B cell (primary cell): ENCODE data around the gene POLE. TPM values are rescaled to one million over a fixed set of nuclear protein-coding genes. Genes with fewer than 3 reads are reported as not detected.

ENCODE experiments used
- ATAC-seq: fragments of 200-7000 bp; cut with Tn5 transposase; one replicate; pipeline ENCODE4 v1.10.0; 2021; ENCODE audit warnings: low read depth, mild to moderate bottlenecking, moderate number of reproducible peaks, moderate library complexity
- CTCF ChIA-PET: fragments of 350-600 bp; sonication (Branson Sonifier 250); formaldehyde crosslinking; loops from one replicate; lab custom pipeline; 2021; ENCODE audit warnings: antibody characterized with exemption, inconsistent platforms; lab: Charles Lee
- POLR2A ChIA-PET: fragments of 350-600 bp; sonication (Branson Sonifier 250); formaldehyde crosslinking; loops from one replicate; lab custom pipeline; 2021; ENCODE audit warnings: antibody characterized with exemption; lab: Charles Lee
- DNase-seq: peaks from one replicate; pipeline ENCODE4 v3.0.0; 2013
- H2AFZ ChIP-seq: 2 replicates; pipeline ENCODE4 v1.6.1; 2012; ENCODE audit warnings: mild to moderate bottlenecking, low read depth, low read length; ENCODE audit not compliant: insufficient read depth, poor library complexity, severe bottlenecking
- H3K27ac ChIP-seq, 2 donors: 1 replicate in 1 of 2; 2 replicates in 1 of 2; pipeline ENCODE4 v1.5.1; 2012 to 2013; ENCODE audit warnings: low read length in 2 of 2, mild to moderate bottlenecking in 2 of 2, moderate library complexity in 1 of 2
- H3K27me3 ChIP-seq, 4 experiments: fragments of 200-600 bp in 1 of 4; sonication (generic) in 1 of 4; replicated peaks in 1 of 4; 1 replicate in 2 of 4; 2 replicates in 2 of 4; pipeline versions ENCODE4 v1.6.1 to v1.7.0; 2013 to 2016; ENCODE audit warnings: low read length in 3 of 4, mild to moderate bottlenecking in 2 of 4, mixed read lengths in 1 of 4, moderate library complexity in 1 of 4; ENCODE audit not compliant: insufficient read depth in 4 of 4, control insufficient read depth in 3 of 4; ENCODE audit errors: control extremely low read depth in 1 of 4
- H3K36me3 ChIP-seq, 2 experiments: replicated peaks in 1 of 2; 1 replicate in 1 of 2; 2 replicates in 1 of 2; pipeline versions ENCODE4 v1.6.1 to v1.7.1; 2013; ENCODE audit warnings: low read length in 1 of 2; ENCODE audit not compliant: insufficient read depth in 2 of 2, control insufficient read depth in 1 of 2; ENCODE audit errors: control extremely low read depth in 1 of 2, extremely low read depth in 1 of 2
- H3K4me1 ChIP-seq, 2 donors: fragments of 200-600 bp in 1 of 2; sonication (generic) in 1 of 2; 1 replicate in 1 of 2; 2 replicates in 1 of 2; pipeline versions ENCODE4 v1.5.1 to v1.6.1; 2013 to 2017; ENCODE audit warnings: low read length in 2 of 2; ENCODE audit not compliant: control insufficient read depth in 2 of 2, insufficient read depth in 2 of 2
- H3K4me2 ChIP-seq: replicated peaks from 2 replicates; pipeline ENCODE3; 2012; ENCODE audit warnings: mild to moderate bottlenecking, low read depth, low read length; ENCODE audit not compliant: poor library complexity, severe bottlenecking
- H3K4me3 ChIP-seq, 5 experiments: fragments of 200-600 bp in 1 of 5; sonication (generic) in 1 of 5; 1 replicate in 3 of 5; 2 replicates in 2 of 5; pipeline versions ENCODE4 v1.5.1 to v1.7.0; 2011 to 2016; ENCODE audit warnings: low read length in 4 of 5, mild to moderate bottlenecking in 4 of 5, low read depth in 2 of 5, control low read depth in 1 of 5, moderate library complexity in 1 of 5; ENCODE audit not compliant: insufficient read depth in 1 of 5; ENCODE audit errors: control extremely low read depth in 1 of 5, extremely low read depth in 1 of 5
- H3K79me2 ChIP-seq: fragments of 200-600 bp; sonication (generic); one replicate; pipeline ENCODE4 v1.6.0; 2016; ENCODE audit warnings: low read length; ENCODE audit not compliant: control insufficient read depth, insufficient read depth
- H3K9ac ChIP-seq: fragments of 200-600 bp; sonication (generic); 2 replicates; pipeline ENCODE4 v1.6.1; 2017; ENCODE audit warnings: mild to moderate bottlenecking, low read length, moderate library complexity
- H3K9me3 ChIP-seq, 3 donors: one replicate each; pipeline versions ENCODE4 v1.6.1 to v1.7.1; 2013; ENCODE audit warnings: low read length in 2 of 3; ENCODE audit not compliant: control insufficient read depth in 2 of 3, insufficient read depth in 1 of 3; ENCODE audit errors: control extremely low read depth in 1 of 3
- H4K20me1 ChIP-seq: 2 replicates; pipeline ENCODE4 v1.6.0; 2012; ENCODE audit warnings: mild to moderate bottlenecking, low read length; ENCODE audit not compliant: insufficient read depth, control insufficient read depth, poor library complexity, severe bottlenecking
- H3K27ac Mint-ChIP-seq: one replicate; pipeline ENCODE4 v1.8.0; 2021; ENCODE audit warnings: mixed read lengths
- H3K27me3 Mint-ChIP-seq: one replicate; pipeline ENCODE4 v1.8.0; 2021; ENCODE audit warnings: mixed read lengths
- H3K4me1 Mint-ChIP-seq: one replicate; pipeline ENCODE4 v1.8.0; 2021; ENCODE audit warnings: mixed read lengths
- H3K4me3 Mint-ChIP-seq: one replicate; pipeline ENCODE4 v1.8.0; 2021; ENCODE audit warnings: mixed read lengths
- H3K9me3 Mint-ChIP-seq: one replicate; pipeline ENCODE4 v1.8.0; 2022; ENCODE audit warnings: mixed read lengths; ENCODE audit not compliant: insufficient read depth
- EZH2 ChIP-seq: IDR thresholded peaks from 2 replicates; pipeline ENCODE4 v1.6.1; 2012; ENCODE audit warnings: borderline replicate concordance, low read depth, mild to moderate bottlenecking, moderate library complexity, low read length; ENCODE audit not compliant: insufficient read depth, poor library complexity, severe bottlenecking
- WGBS: methylation state at CpG from one replicate; pipeline ENCODE4 v1.1.5; 2013; ENCODE audit warnings: missing lambda C conversion rate; ENCODE audit not compliant: insufficient coverage; 5-methylcytosine and 5-hydroxymethylcytosine counted together
- intact Hi-C: fragments of 100-400 bp; cut with micrococcal nuclease; formaldehyde crosslinking; loops from one replicate; pipeline ENCODE4 v1.10.0; 2022
- polyA plus RNA-seq: library from polyadenylated mRNA; depleted of rRNA; stranded (reverse); fragments of >200 nt; gene quantifications from 2 replicates; pipeline ENCODE4 v1.2.3, GENCODE V29; 2012
- total RNA-seq, 2 donors: library from RNA; stranded (reverse); fragments of 120-200 nt in 1 of 2; gene quantifications; 1 replicate in 1 of 2; 2 replicates in 1 of 2; pipeline versions ENCODE4 v1.2.3 to v1.2.4, GENCODE V29; 2013 to 2022
- TF ChIP-seq, protein P1 (sequence below): fragments of 200-600 bp; IDR thresholded peaks from one replicate; pipeline ENCODE4 v1.8.0; 2022; ENCODE audit warnings: antibody characterized with exemption, mild to moderate bottlenecking

POLE gene
- total and polyA plus RNA-seq, 2 donors (not counting 1 experiment from before 2014, with no cell fraction given) = 32.0 to 62.0 TPM

GRCh38 chr12:132641811-132642650 is 45.1 kb downstream of the POLE start:
- CTCF ChIA-PET = no interaction called here
- peaks cover 2 to 32% of the 10 kb centered on the region in 2 experiments for H3K36me3 ChIP-seq

GRCh38 chr12:132640936-132641335 is 46.2 kb downstream of the POLE start:
- TF ChIP-seq, protein P1, sequence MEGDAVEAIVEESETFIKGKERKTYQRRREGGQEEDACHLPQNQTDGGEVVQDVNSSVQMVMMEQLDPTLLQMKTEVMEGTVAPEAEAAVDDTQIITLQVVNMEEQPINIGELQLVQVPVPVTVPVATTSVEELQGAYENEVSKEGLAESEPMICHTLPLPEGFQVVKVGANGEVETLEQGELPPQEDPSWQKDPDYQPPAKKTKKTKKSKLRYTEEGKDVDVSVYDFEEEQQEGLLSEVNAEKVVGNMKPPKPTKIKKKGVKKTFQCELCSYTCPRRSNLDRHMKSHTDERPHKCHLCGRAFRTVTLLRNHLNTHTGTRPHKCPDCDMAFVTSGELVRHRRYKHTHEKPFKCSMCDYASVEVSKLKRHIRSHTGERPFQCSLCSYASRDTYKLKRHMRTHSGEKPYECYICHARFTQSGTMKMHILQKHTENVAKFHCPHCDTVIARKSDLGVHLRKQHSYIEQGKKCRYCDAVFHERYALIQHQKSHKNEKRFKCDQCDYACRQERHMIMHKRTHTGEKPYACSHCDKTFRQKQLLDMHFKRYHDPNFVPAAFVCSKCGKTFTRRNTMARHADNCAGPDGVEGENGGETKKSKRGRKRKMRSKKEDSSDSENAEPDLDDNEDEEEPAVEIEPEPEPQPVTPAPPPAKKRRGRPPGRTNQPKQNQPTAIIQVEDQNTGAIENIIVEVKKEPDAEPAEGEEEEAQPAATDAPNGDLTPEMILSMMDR = no peak
- TF ChIP-seq EZH2 = no peak
- no peaks in the 10 kb centered on the region for H4K20me1 ChIP-seq
- H3K9ac ChIP-seq = no peak overlapping the region
- H3K4me3 Mint-ChIP-seq = no peak overlapping the region
- H3K9me3 ChIP-seq = no peaks in the 10 kb centered on the region
- ChIA-PET POLR2A (no interaction called here), CTCF (interaction anchor here (0.6 kb wide), 1 partner anchor 536 kb away, joined by 3 read pairs; no protein-coding TSS in a partner anchor)
- H3K27me3 ChIP-seq = no peaks in the 10 kb centered on the region
- H3K4me1 ChIP-seq = no peaks in the 10 kb centered on the region
- no peaks in the 10 kb centered on the region for H3K9me3 Mint-ChIP-seq
- no peak overlapping the region for H3K27ac Mint-ChIP-seq
- no peak for ATAC-seq
- no peak overlapping the region for H2AFZ ChIP-seq
- 83% methylated on average over 10 of the region's 10 CpGs for WGBS
- no peak overlapping the region for H3K4me3 ChIP-seq
- no peak overlapping the region for H3K27ac ChIP-seq
- no peaks in the 10 kb centered on the region for H3K4me1 Mint-ChIP-seq
- no peak overlapping the region for H3K4me2 ChIP-seq
- no peak for DNase-seq
- intact Hi-C loops = no loop called here
- H3K27me3 Mint-ChIP-seq = no peaks in the 10 kb centered on the region
- H3K79me2 ChIP-seq = no peaks in the 10 kb centered on the region
- H3K36me3 ChIP-seq = peaks cover 2 to 39% of the 10 kb centered on the region in 2 experiments

More at GRCh38 chr12:132641811-132642650, 45.1 kb downstream of the POLE start:
- 97% methylated on average over 28 of the region's 28 CpGs for WGBS
- Histone ChIP-seq H3K4me3 (no peak overlapping the region), H2AFZ (no peak overlapping the region), H3K9me3 (no peaks in the 10 kb centered on the region), H3K4me2 (no peak overlapping the region), H3K27ac (no peak overlapping the region), H4K20me1 (no peaks in the 10 kb centered on the region), H3K27me3 (no peaks in the 10 kb centered on the region), H3K4me1 (no peaks in the 10 kb centered on the region), H3K79me2 (no peaks in the 10 kb centered on the region), H3K9ac (no peak overlapping the region)
- H3K27ac Mint-ChIP-seq = no peak overlapping the region
- H3K4me1 Mint-ChIP-seq = no peaks in the 10 kb centered on the region
- no peaks in the 10 kb centered on the region for H3K9me3 Mint-ChIP-seq
- ATAC-seq (no peak), DNase-seq (no peak)
- POLR2A ChIA-PET = no interaction called here
- intact Hi-C loops = no loop called here
- TF ChIP-seq, protein P1 = no peak
- TF ChIP-seq EZH2 = no peak
- H3K4me3 Mint-ChIP-seq = no peak overlapping the region
- no peaks in the 10 kb centered on the region for H3K27me3 Mint-ChIP-seq
